Neutrophil (primary cell): ENCODE measurements around the gene RNFT1.
"Not testable (repeated sequence)": the region's sequence is repeated elsewhere in the genome, so short reads cannot be mapped to it uniquely, and the experiment has no call there.

Source experiments
- H3K27ac ChIP-seq: fragments of 200-600 bp; sonication (generic); 2 replicates; pipeline ENCODE4 v1.5.1; 2016; ENCODE audit warnings: mild to moderate bottlenecking, moderate library complexity
- H3K27me3 ChIP-seq: fragments of 200-600 bp; sonication (generic); 2 replicates; pipeline ENCODE4 v1.6.0; 2016; ENCODE audit warnings: mild to moderate bottlenecking
- H3K36me3 ChIP-seq: fragments of 200-600 bp; sonication (generic); 2 replicates; pipeline ENCODE4 v1.5.1; 2017
- H3K4me1 ChIP-seq, 2 experiments: fragments of 200-600 bp in 1 of 2; sonication (generic) in 1 of 2; 1 replicate in 1 of 2; 2 replicates in 1 of 2; pipeline versions ENCODE4 v1.5.1 to v1.6.1; 2013 to 2016; ENCODE audit warnings: low read depth in 1 of 2, low read length in 1 of 2, mild to moderate bottlenecking in 1 of 2, moderate library complexity in 1 of 2; ENCODE audit not compliant: control insufficient read depth in 1 of 2, insufficient read depth in 1 of 2
- H3K4me3 ChIP-seq, 2 experiments: fragments of 200-600 bp in 1 of 2; sonication (generic) in 1 of 2; 1 replicate in 1 of 2; 2 replicates in 1 of 2; pipeline ENCODE4 v1.5.1; 2013 to 2016; ENCODE audit warnings: low read depth in 1 of 2, low read length in 1 of 2, mild to moderate bottlenecking in 1 of 2, moderate library complexity in 1 of 2
- H3K9me3 ChIP-seq: fragments of 200-600 bp; sonication (generic); 2 replicates; pipeline ENCODE4 v1.5.1; 2016
- CTCF ChIP-seq: fragments of 200-600 bp; sonication (generic); IDR thresholded peaks from 2 replicates; pipeline ENCODE4 v1.5.1; 2016; ENCODE audit warnings: antibody characterized with exemption

The RNFT1 gene

GRCh38 chr17:59964482-59965328 lies at the start of gene RNFT1:
RNFT1 (minus strand) TSS chr17:59964740; CDS start chr17:59964663, 77 bp downstream.
- H3K4me1 ChIP-seq: peaks cover 20 to 23% of the 10 kb centered on the region in 2 experiments
- no peaks in the 10 kb centered on the region for H3K27me3 ChIP-seq
- H3K27ac ChIP-seq: peak within 1 kb of the TSS; percentile 88
- H3K4me3 ChIP-seq: peak within 1 kb of the TSS; percentile 71 to 92
- no peak for TF ChIP-seq CTCF
- H3K9me3 ChIP-seq: no peaks in the 10 kb centered on the region
- peaks cover 8% of the 10 kb centered on the region for H3K36me3 ChIP-seq

- not testable (repeated sequence) for H3K27me3 ChIP-seq, H3K27ac ChIP-seq, H3K4me1 ChIP-seq, H3K36me3 ChIP-seq, H3K9me3 ChIP-seq, H3K4me3 ChIP-seq
Measured at GRCh38 chr17:60009326-60009725, 44.8 kb upstream of the RNFT1 start.

- H3K4me3 ChIP-seq, H3K9me3 ChIP-seq, H3K4me1 ChIP-seq, H3K27ac ChIP-seq, H3K27me3 ChIP-seq, H3K36me3 ChIP-seq: not testable (repeated sequence)
Measured at GRCh38 chr17:60008377-60008776, 43.8 kb upstream of the RNFT1 start.

- H3K27ac ChIP-seq: no peak overlapping the region
- H3K36me3 ChIP-seq: no peaks in the 10 kb centered on the region
- no peak for TF ChIP-seq CTCF
- H3K4me3 ChIP-seq: no peak overlapping the region
- peaks cover 3% of the 10 kb centered on the region for H3K27me3 ChIP-seq
- H3K4me1 ChIP-seq: no peaks in the 10 kb centered on the region
- H3K9me3 ChIP-seq: no peaks in the 10 kb centered on the region
Measured at GRCh38 chr17:60006160-60006559, 41.6 kb upstream of the RNFT1 start.

GRCh38 chr17:60004561-60004960 lies 40.0 kb upstream of the RNFT1 start:
- not testable (repeated sequence) for H3K27ac ChIP-seq, H3K9me3 ChIP-seq, H3K36me3 ChIP-seq, H3K4me3 ChIP-seq, H3K4me1 ChIP-seq, H3K27me3 ChIP-seq

- H3K36me3 ChIP-seq, H3K27me3 ChIP-seq, H3K4me3 ChIP-seq, H3K27ac ChIP-seq, H3K9me3 ChIP-seq, H3K4me1 ChIP-seq: not testable (repeated sequence)
Measured at GRCh38 chr17:60002405-60002804, 37.9 kb upstream of the RNFT1 start.

- H3K27me3 ChIP-seq, H3K4me1 ChIP-seq, H3K4me3 ChIP-seq, H3K9me3 ChIP-seq, H3K36me3 ChIP-seq, H3K27ac ChIP-seq: not testable (repeated sequence)
Measured at GRCh38 chr17:59996608-59997007, 32.1 kb upstream of the RNFT1 start.

- H3K4me3 ChIP-seq, H3K4me1 ChIP-seq, H3K36me3 ChIP-seq, H3K27ac ChIP-seq, H3K9me3 ChIP-seq, H3K27me3 ChIP-seq: not testable (repeated sequence)
Measured at GRCh38 chr17:59975166-59975565, 10.6 kb upstream of the RNFT1 start.

- H3K4me3 ChIP-seq, H3K27ac ChIP-seq, H3K9me3 ChIP-seq, H3K27me3 ChIP-seq, H3K36me3 ChIP-seq, H3K4me1 ChIP-seq: not testable (repeated sequence)
Measured at GRCh38 chr17:59973483-59973882, 8.9 kb upstream of the RNFT1 start.
